ENCODE results near the gene TSGA10IP.

TSGA10IP gene

GRCh38 chr11:65915821-65916251, 29.4 kb upstream of the TSGA10IP start:
- no peak overlapping the region for H3K4me2 ChIP-seq (ENCODE audit: low read length)
- H3K4me1 ChIP-seq (ENCODE audit: control insufficient read depth, low read length): peaks cover 27% of the 10 kb centered on the region
- H3K9me3 ChIP-seq (ENCODE audit: control insufficient read depth, insufficient read depth, low read length): no peaks in the 10 kb centered on the region
- no peaks in the 10 kb centered on the region for H3K9me2 ChIP-seq (replicated peaks; ENCODE audit: control insufficient read depth, low read length)
- H3K36me3 ChIP-seq (ENCODE audit: control insufficient read depth, low read length): peaks cover 4% of the 10 kb centered on the region; the same call in 1 of the 2 replicates
- no peak overlapping the region for H3K27ac ChIP-seq (ENCODE audit: low read depth, low read length)
- peaks cover 10% of the 10 kb centered on the region; the same call in 1 of the 2 replicates for H3K27me3 ChIP-seq (ENCODE audit: control insufficient read depth, low read length)
- no peaks in the 10 kb centered on the region for H3F3A ChIP-seq (ENCODE audit: control insufficient read depth, insufficient read depth)
- H4K20me1 ChIP-seq (ENCODE audit: control insufficient read depth, insufficient read depth, low read depth, low read length): no peaks in the 10 kb centered on the region
- H3K79me2 ChIP-seq (ENCODE audit: control insufficient read depth, low read length): peaks cover 22% of the 10 kb centered on the region
- no peak overlapping the region for H3K4me3 ChIP-seq (ENCODE audit: low read length)
- TF ChIP-seq EZH2phosphoT487 (IDR thresholded peaks at IDR 0.05; ENCODE audit: borderline replicate concordance, low read length): no peak
- TF ChIP-seq CTCF (IDR thresholded peaks at IDR 0.05; ENCODE audit: low read depth, low read length, poor library complexity, severe bottlenecking): no peak

DNA sequence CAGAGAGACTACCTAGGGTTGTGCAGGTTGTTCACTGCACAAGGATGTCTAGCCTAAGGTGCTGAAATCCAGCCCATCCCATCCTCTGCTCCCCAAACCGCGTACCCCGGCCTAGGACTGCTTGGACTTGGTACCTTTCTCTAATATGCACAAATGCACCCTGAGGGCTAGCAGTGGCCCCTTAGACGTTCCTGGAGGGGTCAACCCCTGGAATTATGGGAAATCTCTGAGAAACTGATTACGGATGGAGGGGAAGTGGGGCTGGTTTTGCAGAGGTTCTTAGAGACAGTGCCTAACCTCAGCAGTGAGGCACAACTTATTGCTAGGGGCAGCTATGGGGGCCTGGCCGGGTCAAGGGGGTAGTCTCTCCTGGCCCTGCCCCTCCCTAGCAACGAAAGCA, 28.9 kb upstream of the TSGA10IP start:
- Histone ChIP-seq H3F3A (ENCODE audit: control insufficient read depth, insufficient read depth) (no peaks in the 10 kb centered on the region), H3K9me2 (replicated peaks; ENCODE audit: control insufficient read depth, low read length) (no peaks in the 10 kb centered on the region), H3K27me3 (ENCODE audit: control insufficient read depth, low read length) (peaks cover 6% of the 10 kb centered on the region; the same call in 1 of the 2 replicates), H4K20me1 (ENCODE audit: control insufficient read depth, insufficient read depth, low read depth, low read length) (no peaks in the 10 kb centered on the region), H3K27ac (ENCODE audit: low read depth, low read length) (no peak overlapping the region), H3K9me3 (ENCODE audit: control insufficient read depth, insufficient read depth, low read length) (no peaks in the 10 kb centered on the region), H3K4me3 (ENCODE audit: low read length) (no peak overlapping the region), H3K36me3 (ENCODE audit: control insufficient read depth, low read length) (peaks cover 4% of the 10 kb centered on the region; the same call in 1 of the 2 replicates), H3K79me2 (ENCODE audit: control insufficient read depth, low read length) (peaks cover 22% of the 10 kb centered on the region), H3K4me2 (ENCODE audit: low read length) (no peak overlapping the region), H3K4me1 (ENCODE audit: control insufficient read depth, low read length) (peaks cover 27% of the 10 kb centered on the region)
- TF ChIP-seq EZH2phosphoT487 (IDR thresholded peaks at IDR 0.05; ENCODE audit: borderline replicate concordance, low read length): no peak
- no peak for TF ChIP-seq CTCF (IDR thresholded peaks at IDR 0.05; ENCODE audit: low read depth, low read length, poor library complexity, severe bottlenecking)

DNA sequence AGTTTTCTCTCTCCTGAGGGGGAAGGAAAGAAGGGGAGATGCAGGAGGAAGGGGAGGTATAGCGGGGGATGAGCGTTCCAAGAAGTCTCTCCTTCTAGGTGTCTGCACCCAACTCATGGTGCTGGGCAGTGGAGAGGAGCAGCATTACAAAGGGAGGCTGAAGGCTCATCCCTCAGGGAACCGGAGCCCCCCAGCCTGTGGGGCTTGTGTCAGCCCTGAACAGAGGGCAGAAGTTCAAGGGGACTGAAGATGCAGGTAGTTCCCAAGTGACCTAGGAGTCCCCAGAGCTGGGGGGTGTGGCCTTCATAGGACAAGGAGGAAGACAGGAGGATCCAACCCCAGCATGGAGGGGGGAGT, 28.2 kb upstream of the TSGA10IP start:
- Histone ChIP-seq H3K4me2 (ENCODE audit: low read length) (peak overlapping the region; percentile 90), H3F3A (ENCODE audit: control insufficient read depth, insufficient read depth) (no peaks in the 10 kb centered on the region), H3K9me3 (ENCODE audit: control insufficient read depth, insufficient read depth, low read length) (no peaks in the 10 kb centered on the region), H3K9me2 (replicated peaks; ENCODE audit: control insufficient read depth, low read length) (no peaks in the 10 kb centered on the region), H3K36me3 (ENCODE audit: control insufficient read depth, low read length) (peaks cover 4% of the 10 kb centered on the region; the same call in 1 of the 2 replicates), H3K4me3 (ENCODE audit: low read length) (no peak overlapping the region), H3K79me2 (ENCODE audit: control insufficient read depth, low read length) (peaks cover 22% of the 10 kb centered on the region), H3K27me3 (ENCODE audit: control insufficient read depth, low read length) (0 out of 2 replicates have a peak, but pooled peaks cover 3% of the 10 kb centered on the region), H3K27ac (ENCODE audit: low read depth, low read length) (no peak overlapping the region), H3K4me1 (ENCODE audit: control insufficient read depth, low read length) (peaks cover 24% of the 10 kb centered on the region), H4K20me1 (ENCODE audit: control insufficient read depth, insufficient read depth, low read depth, low read length) (no peaks in the 10 kb centered on the region)
- TF ChIP-seq EZH2phosphoT487 (IDR thresholded peaks at IDR 0.05; ENCODE audit: borderline replicate concordance, low read length) (no peak), CTCF (IDR thresholded peaks at IDR 0.05; ENCODE audit: low read depth, low read length, poor library complexity, severe bottlenecking) (no peak)
